Activated CD4-positive, alpha-beta T cell treated with anti-CD3 and anti-CD28 coated beads, Interleukin-2, Interleukin-4, amounts not matched to agents 100 ng/mL and 50 ng/mL, durations not matched to agents 16 hours and 8 hours (primary cell): ENCODE data around the gene SORBS1.

ENCODE experiments used
- DNase-seq: peaks from one replicate; pipeline ENCODE4 v3.0.0-alpha.2; 2020; ENCODE audit warnings: low spot score

Gene SORBS1

DNA sequence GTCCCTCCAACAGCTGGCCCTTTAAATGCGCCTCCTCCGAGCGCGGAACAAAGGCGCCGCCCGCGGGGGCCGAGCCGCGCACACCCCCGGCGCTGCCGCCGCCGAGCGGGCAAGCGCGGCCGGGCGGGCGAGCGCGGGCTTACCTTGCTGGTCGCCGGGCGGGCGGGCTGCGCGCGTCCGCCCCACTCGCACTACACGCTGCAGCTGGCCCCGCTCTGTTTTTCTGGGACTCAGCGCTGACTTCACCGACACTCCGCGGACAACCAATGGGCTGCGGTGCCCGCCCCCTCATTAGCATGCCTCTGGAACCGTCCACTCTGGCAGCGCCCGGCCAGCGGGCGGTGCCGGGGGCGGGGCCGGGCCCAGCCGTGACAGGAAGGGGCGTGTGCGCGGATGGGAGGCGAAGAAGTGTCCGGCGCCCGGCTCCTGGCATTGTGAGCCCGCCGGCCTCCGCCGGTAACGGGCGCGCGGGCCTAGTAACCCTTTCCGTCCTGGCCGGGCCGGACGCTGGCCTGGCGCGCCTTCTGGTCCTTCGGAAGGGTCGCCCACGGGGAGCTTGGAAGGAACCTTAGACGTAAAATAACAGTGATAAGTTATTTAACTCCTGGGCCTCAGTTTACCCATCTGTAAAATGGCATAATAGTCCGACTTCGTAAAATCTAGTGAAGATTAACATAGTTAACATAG is at the start of gene SORBS1:
TSS of gene SORBS1 (minus strand) at position 195 of the 687 bp plus-strand sequence. CDS start 120,236 bp downstream, outside the sequence.
- peak; percentile 90 for DNase-seq

DNA sequence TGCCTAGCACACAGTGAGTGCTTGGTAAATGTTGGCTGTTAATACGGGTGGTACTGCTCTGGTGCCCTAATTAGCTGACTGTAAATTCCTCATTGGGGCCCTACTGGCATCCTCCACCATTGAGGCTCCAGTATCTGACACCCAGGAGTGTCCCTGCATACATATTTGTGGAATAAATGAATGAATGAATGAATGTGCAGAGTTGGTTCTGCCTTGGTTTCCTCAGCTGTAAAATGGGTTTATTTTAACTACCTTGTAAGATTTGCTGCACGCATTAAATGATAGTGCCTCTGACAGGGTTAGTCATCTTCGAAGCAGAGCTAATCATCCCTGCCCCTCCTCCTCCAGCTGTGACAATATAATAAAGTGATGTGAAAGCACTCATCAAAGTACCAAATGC is 49.6 kb upstream of the SORBS1 start:
- DNase-seq = no peak

DNA sequence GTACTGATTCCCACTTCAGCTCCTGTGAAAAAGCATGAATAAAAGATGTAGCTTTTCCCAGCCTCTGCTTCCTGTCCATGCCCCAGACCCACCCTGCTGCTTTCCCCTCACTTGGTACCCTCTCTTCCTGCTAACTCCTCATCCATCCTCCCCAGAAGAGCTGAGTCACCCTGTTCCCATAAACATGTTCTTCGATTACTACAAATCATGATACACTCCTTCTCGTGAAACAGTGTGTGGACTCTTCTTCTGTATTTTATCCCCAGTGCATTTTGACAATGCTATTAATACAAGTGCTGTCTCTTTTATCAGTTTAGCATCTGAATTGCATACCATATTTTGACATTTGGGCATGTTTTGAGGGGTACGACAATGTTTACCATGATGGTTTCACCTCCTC is 45.8 kb upstream of the SORBS1 start:
- DNase-seq = no peak

DNA sequence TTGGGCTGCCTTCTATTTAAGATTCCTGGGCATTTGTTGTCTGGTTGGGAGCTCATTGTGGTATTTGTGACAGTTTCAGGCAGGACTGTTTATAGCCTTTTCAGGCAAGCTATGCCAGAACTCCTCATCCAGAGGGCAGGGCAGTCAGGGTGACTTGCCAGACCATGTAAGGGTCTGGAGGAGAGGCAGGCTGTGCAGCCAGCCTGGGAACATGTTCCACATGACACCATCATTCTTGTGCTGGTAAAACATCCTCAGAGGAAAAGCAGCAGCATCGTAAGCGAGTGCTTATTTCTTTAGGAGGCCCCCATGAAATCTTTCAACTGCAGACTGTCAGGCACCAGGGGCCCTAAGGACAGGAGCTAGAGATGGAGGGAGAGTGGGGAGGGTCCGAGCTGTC is 44.0 kb upstream of the SORBS1 start:
- DNase-seq = no peak

DNA sequence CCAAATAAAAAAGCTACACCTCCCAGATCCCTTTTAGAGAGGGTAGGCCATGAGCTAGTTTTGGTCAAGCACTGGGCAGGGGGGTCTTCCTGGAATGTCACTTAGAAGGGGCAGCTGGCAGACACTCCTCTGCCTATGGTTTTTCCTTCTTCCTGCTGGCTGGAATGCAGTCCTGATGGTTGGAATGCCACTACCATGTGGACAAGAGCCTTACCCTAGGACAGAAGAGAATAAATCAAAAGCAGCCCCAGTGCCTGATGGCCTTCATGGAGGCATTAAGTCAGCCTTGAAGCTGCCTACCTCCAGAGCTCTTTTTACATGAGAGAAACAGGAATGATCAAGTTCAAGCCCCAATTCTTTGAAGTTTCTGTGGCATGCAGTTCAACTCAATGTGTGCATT is 43.5 kb upstream of the SORBS1 start:
- no peak for DNase-seq

DNA sequence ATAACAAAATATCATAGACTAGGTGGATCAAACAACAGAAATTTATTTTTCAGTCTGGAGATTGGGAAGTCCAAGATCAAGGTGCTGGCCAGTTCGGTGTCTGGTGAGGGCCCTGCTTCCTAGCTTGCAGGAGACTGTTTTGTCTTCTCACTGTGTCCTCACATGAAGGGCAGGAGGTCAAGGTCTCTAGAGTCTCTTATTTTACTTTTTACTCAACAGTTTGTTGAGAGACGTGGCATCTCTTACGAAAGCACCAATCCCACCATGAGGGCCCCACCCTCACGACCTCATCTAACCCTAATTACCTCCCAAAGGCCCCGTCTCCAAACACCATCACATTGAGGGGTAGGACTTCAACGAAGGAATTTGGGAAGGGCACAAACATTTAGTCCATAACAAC is 41.2 kb upstream of the SORBS1 start:
- no peak for DNase-seq

DNA sequence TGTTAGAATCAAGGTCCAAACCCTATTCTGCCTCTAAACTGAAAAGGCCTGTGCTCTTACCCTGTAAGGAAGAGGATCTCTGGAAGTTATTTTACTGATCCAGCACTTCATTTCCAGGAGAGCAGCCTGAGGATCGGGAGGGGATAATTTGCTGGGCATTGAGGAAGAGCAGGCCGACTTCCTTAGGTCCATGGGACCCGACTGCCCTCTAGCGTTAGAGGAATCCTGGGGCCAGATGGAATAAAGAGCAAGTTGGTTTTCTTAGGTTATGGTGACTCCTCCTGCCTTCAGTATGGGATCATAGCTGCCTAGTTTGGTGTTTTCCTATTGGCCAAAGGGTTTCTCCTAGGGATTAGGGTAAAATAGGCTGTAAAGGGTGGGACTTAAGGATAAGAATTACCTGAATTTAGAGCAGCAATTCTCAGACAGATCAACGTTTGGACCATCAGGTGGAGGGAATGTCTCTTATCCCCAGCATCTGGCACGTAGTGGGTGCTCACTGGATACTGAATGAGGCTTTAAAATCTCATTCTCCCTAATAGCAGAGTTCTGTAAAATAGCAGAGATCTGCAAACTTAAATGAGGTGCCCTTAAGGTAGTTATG is 40.0 kb upstream of the SORBS1 start:
- DNase-seq = peak; percentile 58

DNA sequence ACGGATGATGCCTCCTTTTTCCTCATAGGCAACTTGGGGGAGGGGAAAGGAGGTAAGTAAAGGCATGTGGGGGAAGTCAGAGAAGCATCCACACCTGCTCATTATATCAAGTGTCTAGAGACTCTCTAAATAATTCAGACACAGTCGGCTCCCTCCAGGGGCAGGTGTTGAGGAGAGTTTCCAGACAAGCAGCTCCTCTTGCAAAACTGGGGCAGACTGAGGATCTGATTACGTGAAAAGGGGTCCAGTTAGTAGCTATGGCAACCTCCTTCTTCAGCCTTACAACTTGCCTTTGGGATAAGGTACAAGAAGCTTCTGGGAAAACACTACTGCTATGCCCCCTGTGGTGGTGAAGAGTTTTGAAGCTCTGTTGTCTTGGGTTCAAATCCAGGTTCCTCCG is 39.0 kb upstream of the SORBS1 start:
- no peak for DNase-seq

DNA sequence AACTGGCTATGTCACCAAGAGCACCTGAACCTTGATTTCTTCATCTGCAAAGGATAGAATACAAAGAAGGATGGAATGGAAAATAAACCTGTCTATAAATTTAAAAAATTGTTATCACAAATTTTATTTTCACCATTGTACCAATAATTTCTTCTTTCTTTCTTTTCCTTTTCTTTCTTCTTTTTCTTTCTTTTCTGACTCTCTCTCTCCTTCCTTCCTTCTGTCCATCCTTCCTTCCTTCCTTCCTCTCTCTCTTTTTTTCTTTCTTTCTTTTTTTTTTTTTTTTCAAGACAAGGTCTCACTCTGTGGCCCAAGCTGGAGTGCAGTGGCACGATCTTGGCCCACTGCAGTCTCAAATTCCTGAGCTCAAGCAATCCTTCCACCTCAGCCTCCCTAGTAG is 36.6 kb upstream of the SORBS1 start:
- DNase-seq = no peak

DNA sequence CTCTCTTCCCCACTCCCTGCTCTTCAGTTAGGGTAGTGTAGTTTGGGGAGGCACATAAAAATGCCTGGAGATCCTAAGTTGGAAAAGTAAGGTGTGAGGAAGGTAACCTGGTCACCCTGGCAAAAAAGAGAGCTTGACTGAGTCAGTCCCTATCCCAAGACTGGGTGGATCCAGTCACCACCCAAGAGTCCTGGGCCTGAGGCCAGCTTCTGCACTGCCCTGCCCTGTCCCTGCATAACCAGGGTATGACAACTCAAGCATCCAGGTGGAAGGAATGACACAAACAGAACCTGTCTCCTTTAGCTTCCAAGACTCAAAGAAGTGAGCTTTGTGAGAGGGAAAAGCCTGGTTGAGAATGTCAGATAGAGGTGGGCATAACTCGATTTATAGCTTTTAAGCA is 26.9 kb upstream of the SORBS1 start:
- DNase-seq = no peak

DNA sequence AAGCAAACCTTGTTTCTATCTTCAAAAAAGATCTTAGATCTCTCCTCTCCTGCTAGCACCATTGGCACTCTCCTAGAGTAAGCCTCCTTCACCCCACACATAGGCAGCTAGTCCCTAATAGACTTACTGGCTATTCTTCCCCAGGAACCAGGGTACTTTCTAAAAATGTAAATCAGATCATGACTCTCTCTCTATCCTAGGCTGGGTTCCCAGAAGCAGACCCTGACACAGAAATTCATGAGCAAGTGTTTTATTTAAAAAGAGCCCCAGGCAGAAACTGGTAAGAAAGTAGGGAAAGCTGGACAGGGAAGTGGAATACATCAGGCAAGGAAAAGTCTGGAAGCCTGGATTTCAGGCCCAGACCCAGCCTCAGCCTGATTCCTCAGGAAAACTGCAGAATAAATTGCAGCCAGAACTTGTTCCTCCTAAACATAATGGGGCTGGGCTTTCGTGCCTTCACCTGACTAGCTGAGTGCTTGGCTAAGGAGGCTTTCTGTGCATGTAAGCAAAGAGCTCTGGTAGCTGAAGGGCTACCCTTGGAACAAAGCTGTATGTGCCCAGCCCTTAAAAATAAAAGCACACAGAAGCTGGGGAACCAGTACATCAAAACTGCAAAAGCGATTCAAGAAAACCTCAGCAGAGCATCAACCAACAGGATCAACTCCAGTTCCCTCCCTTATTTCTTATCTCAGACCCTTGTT is 18.8 kb upstream of the SORBS1 start:
- DNase-seq = no peak

DNA sequence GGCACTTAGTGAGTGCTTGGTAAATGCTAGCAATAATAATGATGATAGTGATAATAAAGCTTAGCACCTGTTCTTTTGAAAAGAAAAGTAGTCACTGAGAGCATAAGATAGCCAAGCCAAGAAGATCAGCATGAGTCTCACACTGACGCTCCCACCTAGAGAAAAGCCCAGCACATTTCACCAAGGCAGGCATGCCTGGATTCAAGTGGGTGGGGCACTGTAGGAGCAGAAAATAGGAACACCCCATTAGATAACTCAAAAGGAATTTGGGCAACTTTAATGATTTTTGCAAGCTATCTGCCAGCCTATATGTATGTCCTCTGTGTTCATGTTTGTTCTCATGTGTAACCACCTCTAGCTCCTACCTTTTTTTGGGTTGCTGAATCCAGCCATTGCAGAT is 18.1 kb upstream of the SORBS1 start:
- DNase-seq = no peak

DNA sequence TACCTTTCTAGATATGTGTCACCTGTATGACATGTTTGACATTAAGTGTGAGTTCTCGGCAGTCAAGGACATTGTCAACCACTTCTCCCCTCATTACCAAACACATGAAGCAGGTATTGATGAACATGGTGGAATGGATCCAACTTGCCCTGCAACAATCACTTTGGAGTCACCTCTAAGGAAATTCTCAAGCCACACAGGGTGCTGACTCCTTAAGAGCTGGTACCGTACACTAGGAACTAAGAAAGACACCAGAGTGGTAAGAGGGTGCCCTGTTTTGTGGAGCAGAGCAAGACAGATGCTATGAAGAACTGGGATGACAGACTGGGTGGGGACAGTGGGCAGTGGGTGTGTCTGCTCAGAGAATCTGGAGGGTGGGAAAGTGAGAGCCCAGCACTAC is 17.4 kb upstream of the SORBS1 start:
- no peak for DNase-seq

DNA sequence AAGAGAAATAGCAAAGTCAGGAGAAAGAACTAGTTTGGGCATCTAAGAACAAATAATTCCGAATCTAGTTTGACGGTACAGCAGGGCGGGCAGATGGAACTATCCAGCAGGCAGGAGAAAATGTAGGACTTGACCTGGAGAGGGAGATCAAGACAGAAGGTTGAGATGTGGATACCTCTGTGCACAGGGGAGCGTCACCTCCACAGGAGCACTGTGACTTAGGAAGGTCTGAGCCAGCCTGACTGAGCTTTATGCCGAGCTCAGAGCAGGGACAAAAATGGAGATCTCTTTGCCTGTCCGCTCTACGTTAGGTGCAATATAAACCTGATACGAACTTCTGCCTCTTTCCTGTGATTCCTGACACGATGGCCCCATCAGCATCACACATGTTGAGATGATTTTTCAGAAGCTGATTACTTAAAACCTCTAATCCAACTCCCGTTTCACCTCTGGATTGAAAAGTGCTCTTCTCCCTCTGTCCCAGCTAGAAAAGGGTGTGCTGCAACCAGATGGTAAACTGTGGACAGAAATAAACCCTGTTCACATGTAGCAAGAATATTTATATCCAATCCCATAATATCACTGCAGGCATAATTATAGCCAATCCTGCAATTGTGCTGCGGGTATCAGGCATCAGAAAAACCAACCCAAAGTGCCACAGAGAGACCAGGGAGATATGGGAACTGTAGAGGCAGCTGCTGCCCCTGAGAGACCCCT is 13.6 kb upstream of the SORBS1 start:
- DNase-seq = no peak

DNA sequence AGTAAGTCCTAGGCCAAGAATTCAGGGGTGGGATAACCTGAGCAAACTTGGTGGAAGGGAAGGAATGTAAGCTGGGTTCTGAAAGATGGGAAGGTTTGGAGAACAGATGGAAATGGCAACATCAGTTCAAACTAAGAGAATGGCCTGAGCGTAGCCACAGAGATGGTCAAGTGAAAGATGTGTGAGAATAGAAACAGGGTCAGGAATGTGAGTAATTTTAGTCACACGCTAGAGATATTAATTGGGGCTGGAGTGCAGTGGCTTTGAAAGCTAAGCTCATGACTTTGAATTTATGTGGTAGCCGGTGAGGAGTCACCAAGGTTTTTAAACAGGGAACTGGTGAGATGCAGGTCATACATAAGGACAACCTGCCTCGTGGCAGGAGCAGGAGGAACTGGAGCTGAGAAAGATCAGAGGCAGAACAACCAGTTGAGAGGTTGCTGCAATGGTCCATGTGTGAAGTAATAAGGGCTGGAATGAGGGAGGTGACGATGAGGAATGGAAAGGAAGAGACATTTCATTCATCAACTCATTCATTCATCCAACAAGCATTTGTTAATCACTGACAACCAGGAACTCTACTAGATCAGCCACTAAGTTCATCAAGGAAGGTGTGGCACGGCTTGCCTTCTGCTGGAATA is 12.9 kb upstream of the SORBS1 start:
- DNase-seq = no peak

DNA sequence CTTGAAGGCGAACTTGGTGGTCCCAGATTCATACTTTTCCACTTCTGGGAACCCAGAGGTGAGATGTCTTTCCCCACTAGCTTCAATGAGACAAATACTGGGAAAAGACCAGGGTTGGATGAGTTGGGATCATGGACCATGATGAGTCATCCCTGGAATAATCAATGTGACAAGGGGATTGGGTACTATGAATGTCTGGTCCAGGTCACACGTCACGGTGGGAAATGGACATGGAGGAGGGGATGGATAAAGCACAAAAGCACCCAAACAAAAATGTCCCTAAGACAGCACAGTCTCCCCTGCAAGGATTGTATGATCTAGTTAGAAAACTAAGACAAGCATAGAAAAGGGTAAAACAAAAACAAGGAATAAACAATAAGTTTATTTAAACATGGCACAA is 12.4 kb upstream of the SORBS1 start:
- DNase-seq = no peak

DNA sequence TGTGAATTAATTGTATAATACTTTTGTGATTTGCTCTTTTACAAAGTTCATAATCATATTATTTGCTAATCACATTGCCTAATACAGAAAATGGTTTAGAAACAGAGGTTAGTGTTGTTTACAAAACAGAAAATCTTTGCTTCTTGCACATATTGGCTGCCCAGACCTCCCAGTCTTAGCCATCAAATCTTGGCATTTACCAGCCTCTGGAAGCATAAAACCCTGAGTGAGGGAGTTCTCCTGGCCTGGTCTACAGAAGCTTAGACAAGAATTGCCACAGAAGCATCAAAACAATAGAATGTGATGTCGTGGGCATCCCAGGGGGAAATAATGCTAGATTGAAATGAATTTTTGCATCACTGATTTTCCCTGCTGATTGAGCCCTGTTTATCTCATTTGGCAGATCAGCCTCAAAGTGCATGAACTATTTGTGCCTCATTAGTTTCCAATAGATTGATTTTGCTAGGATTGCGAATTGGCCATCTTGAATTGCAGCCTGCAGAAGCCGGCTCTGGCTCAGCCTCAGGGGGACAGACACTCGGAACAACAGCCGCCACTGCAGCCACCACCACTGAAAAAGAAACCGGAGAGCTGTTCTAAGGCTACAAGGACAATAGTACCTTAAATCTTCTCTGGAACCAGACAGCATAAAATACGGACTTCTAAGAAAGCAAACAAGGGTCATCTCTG is 11.1 kb upstream of the SORBS1 start:
- DNase-seq = no peak

DNA sequence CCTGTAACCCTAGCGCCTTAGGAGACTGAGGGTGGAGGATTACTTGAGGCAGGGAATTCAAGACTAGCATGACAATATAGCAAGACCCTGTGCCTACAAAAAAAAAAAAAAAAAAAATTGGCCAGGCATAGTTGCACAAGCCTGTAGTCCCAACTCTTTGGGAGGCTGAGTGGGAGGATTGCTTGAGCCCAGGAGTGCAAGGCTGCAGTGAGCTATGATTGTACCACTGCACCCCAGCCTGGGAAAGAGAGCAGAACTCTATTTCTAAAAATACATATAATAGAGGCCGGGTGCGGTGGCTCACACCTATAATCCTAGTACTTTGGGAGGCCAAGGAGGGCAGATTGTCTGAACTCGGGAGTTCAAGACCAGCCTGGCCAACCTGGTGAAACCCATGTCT is 10.2 kb upstream of the SORBS1 start:
- no peak for DNase-seq

DNA sequence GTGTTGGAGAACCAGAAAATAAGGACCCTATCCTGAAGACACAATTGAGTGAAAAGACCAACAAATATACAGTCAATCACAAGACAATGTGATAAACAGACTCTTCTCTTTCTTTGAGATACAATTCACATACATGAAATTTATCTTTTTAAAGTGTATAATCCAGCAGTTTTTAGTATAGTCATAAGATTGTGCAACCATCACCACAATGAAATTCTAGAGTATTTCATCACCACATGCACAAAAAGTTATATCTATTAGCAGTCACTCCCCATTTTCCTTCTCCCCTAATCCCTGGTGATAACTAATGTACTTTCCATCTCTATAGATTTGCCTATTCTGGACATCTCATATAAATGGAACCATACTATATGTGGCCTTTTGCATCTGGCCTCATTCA is 8.2 kb upstream of the SORBS1 start:
- DNase-seq = no peak

DNA sequence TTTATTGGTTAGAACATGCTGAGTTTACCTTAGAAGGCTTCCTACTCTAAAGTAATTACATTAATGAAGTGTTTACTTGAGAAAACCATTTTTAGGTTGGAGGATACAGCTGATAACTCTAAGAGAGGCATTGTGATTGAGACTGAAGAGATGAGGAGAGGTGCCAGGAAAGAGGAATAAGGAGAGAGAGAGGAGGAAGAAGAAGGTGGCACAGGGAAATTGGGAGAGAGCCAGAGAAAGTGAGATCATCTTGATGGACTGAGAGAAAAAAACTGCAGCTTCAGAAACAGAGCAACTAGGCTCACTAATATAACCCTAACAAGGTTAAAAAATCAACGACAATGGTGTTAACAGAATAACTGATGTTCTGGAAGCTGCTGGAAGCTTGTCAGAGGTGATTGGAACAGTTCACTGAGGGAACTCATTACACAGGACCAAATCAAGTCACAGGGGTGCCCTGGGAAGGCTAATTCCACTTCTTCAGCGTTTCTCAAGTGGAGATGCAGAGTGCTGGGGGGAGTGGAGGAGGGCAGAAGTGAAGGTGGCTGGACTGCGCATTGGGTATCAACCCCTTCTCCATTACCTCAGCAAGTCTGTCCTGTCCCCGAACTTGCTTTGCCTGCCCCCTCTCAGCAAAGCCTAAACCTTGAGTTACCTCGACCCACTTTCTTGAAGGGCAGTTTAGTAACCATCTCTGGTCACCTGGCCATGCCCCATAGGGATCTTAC is 6.9 kb upstream of the SORBS1 start:
- DNase-seq = no peak

DNA sequence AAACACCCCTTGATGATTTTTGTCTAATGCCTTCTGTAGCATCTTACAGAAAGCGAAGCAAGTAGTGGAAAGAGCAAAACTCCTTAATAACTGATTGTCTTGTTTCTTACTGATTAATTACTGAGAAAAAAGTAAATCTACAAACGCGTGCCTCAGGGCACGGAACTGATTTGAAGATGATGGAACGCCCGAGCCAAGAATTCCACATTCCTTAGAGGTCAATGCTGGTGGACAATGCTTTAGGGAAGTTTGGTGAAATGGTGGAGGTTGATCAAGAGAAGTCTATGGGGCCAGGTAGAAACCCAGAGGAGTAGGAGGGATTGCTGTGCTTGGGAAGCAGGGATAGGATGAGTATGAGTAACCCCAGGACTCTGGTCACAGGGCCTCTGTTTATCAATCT is 5.0 kb upstream of the SORBS1 start:
- no peak for DNase-seq
